Transverse colon (tissue), 4 donors: ENCODE data around the gene CFAP221. TPM values are rescaled to one million over a fixed set of nuclear protein-coding genes. Genes with fewer than 3 reads are reported as not detected.

ENCODE experiments used
- DNase-seq: peaks from one replicate; pipeline ENCODE4 v3.0.0-alpha.2; 2019
- H3K27ac ChIP-seq, 4 donors: fragments of 200-600 bp; sonication (generic); 2 replicates each; pipeline ENCODE4 v1.5.1; 2016 to 2018; ENCODE audit warnings: inconsistent platforms in 4 of 4
- H3K27me3 ChIP-seq: fragments of 200-600 bp; sonication (generic); 2 replicates; pipeline ENCODE4 v1.5.1; 2017; ENCODE audit warnings: inconsistent platforms
- H3K36me3 ChIP-seq, 4 donors: fragments of 200-600 bp; sonication (generic); 2 replicates each; pipeline ENCODE4 v1.5.1; 2017 to 2019; ENCODE audit warnings: inconsistent platforms in 4 of 4
- H3K4me1 ChIP-seq, 4 donors: fragments of 200-600 bp; sonication (generic); 2 replicates each; pipeline ENCODE4 v1.5.1; 2017 to 2020; ENCODE audit warnings: inconsistent platforms in 4 of 4
- H3K4me3 ChIP-seq, 4 donors: fragments of 200-600 bp; sonication (generic); 1 replicate in 1 of 4; 2 replicates in 3 of 4; pipeline versions ENCODE4 v1.5.1 to v1.6.1; 2017 to 2019; ENCODE audit warnings: inconsistent platforms in 4 of 4
- H3K9me3 ChIP-seq, 2 donors: fragments of 200-600 bp; sonication (generic); 2 replicates each; pipeline ENCODE4 v1.5.1; 2017 to 2019; ENCODE audit warnings: inconsistent platforms in 2 of 2
- EP300 ChIP-seq: sonication (generic); formaldehyde crosslinking; IDR thresholded peaks from one replicate; pipeline ENCODE4 v1.6.1; 2017; ENCODE audit warnings: antibody characterized with exemption, low read depth
- POLR2A ChIP-seq: fragments of 450-650 bp; IDR thresholded peaks from one replicate; pipeline ENCODE4 v1.6.1; 2016; ENCODE audit warnings: antibody characterized with exemption, mild to moderate bottlenecking, moderate library complexity
- POLR2AphosphoS5 ChIP-seq, 3 donors: sonication (generic); formaldehyde crosslinking; IDR thresholded peaks; one replicate each; pipeline ENCODE4 v1.6.1; 2016; ENCODE audit warnings: antibody characterized with exemption in 3 of 3
- WGBS, 2 donors: methylation state at CpG; one replicate each; pipeline ENCODE4 v1.1.5; 2018; ENCODE audit warnings: low coverage in 1 of 2; 5-methylcytosine and 5-hydroxymethylcytosine counted together
- in situ Hi-C, 4 donors: fragments of 200-750 bp; cut with MboI; loops; one replicate each; pipeline versions ENCODE4 v1.15.0 to v1.15.1; 2017; ENCODE audit warnings: low sequenced_read_pairs in 3 of 4, low pct_ligation_motif_present in 1 of 4, low pct_unique_long_range_greater_than_20kb in 1 of 4
- intact Hi-C: fragments of 100-400 bp; cut with DNase I; formaldehyde crosslinking; loops from one replicate; pipeline ENCODE4 v1.15.1; 2023; ENCODE audit warnings: low total_unique reads
- total RNA-seq, 4 donors: library from RNA; depleted of rRNA; stranded (reverse); fragments of >200 nt; gene quantifications; one replicate each; pipeline ENCODE4 v1.1.0, GENCODE V29; 2016
- TF ChIP-seq, protein P1 (sequence below), 5 experiments: fragments of 200-600 bp in 3 of 5; fragments of 450-650 bp in 2 of 5; sonication (generic) in 3 of 5; IDR thresholded peaks; 1 replicate in 2 of 5; 2 replicates in 3 of 5; pipeline ENCODE4 v1.5.1; 2016 to 2017; ENCODE audit warnings: antibody characterized with exemption in 5 of 5, inconsistent platforms in 3 of 5, mild to moderate bottlenecking in 2 of 5, moderate library complexity in 1 of 5

Gene CFAP221
- total RNA-seq, 4 donors from 2014 or later, result not detected

DNA sequence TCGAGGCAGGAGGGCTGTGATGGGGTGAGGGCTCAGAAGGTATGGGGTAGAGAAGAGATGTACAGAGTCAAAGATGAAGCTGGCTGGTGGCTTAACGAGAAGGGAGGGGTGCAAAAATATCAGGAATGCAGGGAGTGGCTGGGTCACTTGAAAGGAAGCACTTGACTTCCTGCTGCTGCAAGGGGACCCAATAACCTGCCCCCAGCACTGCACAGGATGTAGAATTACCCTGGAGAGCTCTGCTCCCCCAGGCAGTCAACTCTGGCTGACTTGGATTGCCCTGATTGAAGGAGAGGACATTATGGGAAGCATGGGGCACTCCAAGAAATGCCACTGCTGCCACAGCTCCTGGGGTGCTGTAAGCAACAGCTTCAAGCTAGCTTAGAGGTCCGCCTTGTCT, 41.8 kb downstream of the CFAP221 start:
- 40% methylated on average over 1 to 3 of the region's 3 CpGs for WGBS, 2 donors
- intact Hi-C loops (no loop called here), in situ Hi-C loops (no loop called here)
- Histone ChIP-seq H3K9me3 (no peaks in the 10 kb centered on the region), H3K27me3 (no peaks in the 10 kb centered on the region), H3K36me3 (no peaks in the 10 kb centered on the region), H3K4me3 (no peak overlapping the region), H3K27ac (no peak overlapping the region), H3K4me1 (peaks cover 0 to 4% (median 0%) of the 10 kb centered on the region in 4 donors)
- DNase-seq, result no peak
- no peak for TF ChIP-seq POLR2AphosphoS5 (IDR thresholded peaks at IDR 0.05)
- TF ChIP-seq, protein P1, sequence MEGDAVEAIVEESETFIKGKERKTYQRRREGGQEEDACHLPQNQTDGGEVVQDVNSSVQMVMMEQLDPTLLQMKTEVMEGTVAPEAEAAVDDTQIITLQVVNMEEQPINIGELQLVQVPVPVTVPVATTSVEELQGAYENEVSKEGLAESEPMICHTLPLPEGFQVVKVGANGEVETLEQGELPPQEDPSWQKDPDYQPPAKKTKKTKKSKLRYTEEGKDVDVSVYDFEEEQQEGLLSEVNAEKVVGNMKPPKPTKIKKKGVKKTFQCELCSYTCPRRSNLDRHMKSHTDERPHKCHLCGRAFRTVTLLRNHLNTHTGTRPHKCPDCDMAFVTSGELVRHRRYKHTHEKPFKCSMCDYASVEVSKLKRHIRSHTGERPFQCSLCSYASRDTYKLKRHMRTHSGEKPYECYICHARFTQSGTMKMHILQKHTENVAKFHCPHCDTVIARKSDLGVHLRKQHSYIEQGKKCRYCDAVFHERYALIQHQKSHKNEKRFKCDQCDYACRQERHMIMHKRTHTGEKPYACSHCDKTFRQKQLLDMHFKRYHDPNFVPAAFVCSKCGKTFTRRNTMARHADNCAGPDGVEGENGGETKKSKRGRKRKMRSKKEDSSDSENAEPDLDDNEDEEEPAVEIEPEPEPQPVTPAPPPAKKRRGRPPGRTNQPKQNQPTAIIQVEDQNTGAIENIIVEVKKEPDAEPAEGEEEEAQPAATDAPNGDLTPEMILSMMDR (IDR thresholded peaks at IDR 0.05), result no peak
- TF ChIP-seq EP300, result no peak
- no peak for TF ChIP-seq POLR2A

DNA sequence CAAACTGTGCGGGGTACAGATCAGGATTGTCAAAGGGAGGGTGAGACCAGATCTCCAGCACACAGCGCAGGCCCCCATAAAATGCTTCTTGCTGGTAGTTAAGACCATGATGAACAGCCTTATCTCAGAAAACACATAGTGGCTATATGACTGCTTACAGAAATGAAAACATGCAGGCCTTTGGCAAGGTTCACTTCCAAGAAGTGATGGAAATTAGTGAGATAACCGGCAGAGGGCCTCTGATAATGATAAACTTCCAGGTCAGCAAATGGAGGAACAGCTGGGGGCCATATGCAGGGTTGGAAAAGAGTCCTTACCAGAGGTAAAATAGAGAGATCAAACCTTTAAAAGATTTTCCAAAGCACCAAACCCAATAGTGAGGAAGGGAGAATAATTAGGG, 46.6 kb downstream of the CFAP221 start:
- H3K36me3 ChIP-seq, result no peaks in the 10 kb centered on the region
- in situ Hi-C loops, result no loop called here
- H3K4me1 ChIP-seq, result no peaks in the 10 kb centered on the region
- intact Hi-C loops, result no loop called here
- no peak for DNase-seq
- no peaks in the 10 kb centered on the region for H3K27me3 ChIP-seq
- 57 to 82% methylated on average over 1 to 3 of the region's 3 CpGs for WGBS, 2 donors
- no peak overlapping the region for H3K27ac ChIP-seq
- no peak overlapping the region for H3K4me3 ChIP-seq
- no peaks in the 10 kb centered on the region for H3K9me3 ChIP-seq
- TF ChIP-seq POLR2AphosphoS5 (IDR thresholded peaks at IDR 0.05) (no peak), POLR2A (no peak), EP300 (no peak)
- TF ChIP-seq, protein P1 (IDR thresholded peaks at IDR 0.05), result no peak

DNA sequence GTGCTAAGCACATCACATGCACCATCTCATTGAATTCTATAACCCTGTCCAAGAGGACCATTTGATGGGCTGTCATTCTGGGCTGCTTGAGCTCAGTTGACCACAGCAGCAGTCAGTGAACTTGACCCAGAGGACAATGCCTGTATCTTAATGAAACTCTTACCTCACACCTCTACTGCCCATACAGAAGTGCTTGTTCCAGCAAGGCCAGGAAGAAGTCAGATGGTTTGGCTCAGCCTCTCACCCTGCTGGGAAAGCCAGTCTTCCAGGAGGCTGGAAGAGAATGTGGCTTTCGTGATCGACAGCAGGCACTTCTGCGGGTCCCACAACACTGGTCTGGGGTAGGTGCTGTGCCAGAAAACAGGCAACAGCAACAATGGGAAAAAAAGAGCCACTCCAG, 47.3 kb downstream of the CFAP221 start:
- H3K36me3 ChIP-seq, result no peaks in the 10 kb centered on the region
- no peak overlapping the region for H3K4me3 ChIP-seq
- TF ChIP-seq, protein P1 (IDR thresholded peaks at IDR 0.05), result no peak
- TF ChIP-seq EP300, result no peak
- no peak for TF ChIP-seq POLR2AphosphoS5 (IDR thresholded peaks at IDR 0.05)
- TF ChIP-seq POLR2A, result no peak
- intact Hi-C loops (no loop called here), in situ Hi-C loops (no loop called here)
- H3K9me3 ChIP-seq, result no peaks in the 10 kb centered on the region
- no peaks in the 10 kb centered on the region for H3K27me3 ChIP-seq
- H3K27ac ChIP-seq, result no peak overlapping the region
- WGBS, 2 donors, result 79 to 80% methylated on average over 1 to 3 of the region's 3 CpGs
- no peak for DNase-seq
- no peaks in the 10 kb centered on the region for H3K4me1 ChIP-seq

DNA sequence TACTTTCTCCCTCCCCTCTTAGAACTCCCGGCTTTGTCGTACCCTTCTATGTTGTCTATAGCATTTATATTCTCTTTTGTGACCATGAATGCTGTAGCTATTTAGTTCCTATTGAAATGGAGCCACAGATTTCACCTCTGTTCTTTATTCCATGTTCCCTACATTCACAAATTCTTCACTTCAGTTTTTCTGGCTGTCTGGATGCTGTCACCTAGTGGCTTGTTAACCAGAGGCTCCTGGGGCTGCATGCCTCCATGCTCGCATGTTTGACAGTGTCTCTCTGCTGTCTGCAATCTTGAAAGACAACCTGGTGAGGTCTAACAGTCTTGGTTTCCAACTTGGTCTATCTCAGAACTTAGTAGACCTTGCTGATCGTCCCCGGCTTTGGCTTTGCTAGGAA, 48.2 kb downstream of the CFAP221 start:
- TF ChIP-seq EP300 (no peak), POLR2AphosphoS5 (IDR thresholded peaks at IDR 0.05) (no peak), POLR2A (no peak)
- TF ChIP-seq, protein P1 (IDR thresholded peaks at IDR 0.05), result no peak
- in situ Hi-C loops (no loop called here), intact Hi-C loops (no loop called here)
- Histone ChIP-seq H3K9me3 (no peaks in the 10 kb centered on the region), H3K4me3 (no peak overlapping the region), H3K27me3 (no peaks in the 10 kb centered on the region), H3K4me1 (no peaks in the 10 kb centered on the region), H3K27ac (no peak overlapping the region), H3K36me3 (no peaks in the 10 kb centered on the region)
- 83 to 100% methylated on average over 2 to 5 of the region's 5 CpGs for WGBS, 2 donors
- no peak for DNase-seq
